GM19463 (cell line): Measurements from ENCODE around the gene UBTD2.
A peak's percentile ranks its signal among the peaks of the same experiment; 100 is the strongest.
"Not testable (repeated sequence)": the region's sequence is repeated elsewhere in the genome, so short reads cannot be mapped to it uniquely, and the experiment has no call there.

Source experiments
- ATAC-seq: cut with Tn5 transposase; IDR thresholded peaks from one replicate; pipeline ENCODE4 v1.9.1; 2021; ENCODE audit warnings: mild to moderate bottlenecking, moderate library complexity; ENCODE audit not compliant: unreplicated experiment

UBTD2 gene

DNA sequence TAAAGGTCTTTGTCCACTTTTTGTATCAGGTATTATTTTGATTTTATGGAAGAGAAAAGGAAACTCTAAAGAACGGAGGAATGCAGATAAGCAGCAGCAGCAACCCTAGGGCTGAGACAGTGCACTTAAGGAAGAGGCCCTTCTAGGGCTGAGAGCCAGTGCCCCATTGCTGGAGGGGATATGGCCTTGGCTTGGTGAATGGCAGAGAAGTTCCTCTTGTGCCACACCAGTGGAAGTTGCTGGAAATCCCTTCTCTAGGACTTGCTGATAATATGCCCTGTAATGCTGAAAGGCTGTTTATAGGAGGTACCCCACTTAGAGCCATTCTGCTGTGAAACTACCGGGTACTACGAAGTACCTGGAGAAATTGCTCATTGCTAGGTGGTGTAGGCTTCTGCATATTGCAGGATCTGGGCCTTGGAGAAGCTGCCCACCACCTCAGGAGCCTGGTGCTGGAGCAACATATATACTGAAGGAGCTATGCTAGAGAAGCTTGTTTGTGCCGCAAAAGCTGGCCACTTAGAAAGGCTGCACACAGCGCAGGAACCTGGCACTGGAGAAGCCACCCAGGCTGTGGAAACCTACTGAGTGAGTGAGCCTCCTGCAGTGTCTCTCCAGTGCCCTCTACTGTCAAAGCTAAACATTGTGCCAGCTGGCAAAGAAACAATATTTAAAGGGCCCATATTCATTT lies 9.6 kb upstream of the UBTD2 start:
- peak; percentile 81 for ATAC-seq

DNA sequence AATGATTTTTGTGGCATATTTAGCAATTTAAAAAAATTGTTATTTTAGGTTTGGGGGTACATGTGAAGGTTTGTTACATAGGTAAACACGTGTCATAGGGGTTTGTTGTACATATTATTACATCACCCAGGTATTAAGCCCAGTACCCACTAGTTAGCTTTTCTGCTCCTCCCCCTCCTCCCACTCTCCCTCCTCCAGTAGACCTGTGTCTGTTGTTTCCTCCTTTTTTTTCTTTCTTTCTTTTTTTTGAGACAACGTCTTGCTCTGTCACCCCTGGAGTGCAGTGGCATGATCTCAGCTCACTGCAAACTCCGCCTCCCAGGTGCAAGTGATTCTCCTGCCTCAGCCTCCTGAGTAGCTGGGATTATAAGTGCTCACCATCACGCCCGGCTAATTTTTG lies 8.3 kb upstream of the UBTD2 start:
- not testable (repeated sequence) for ATAC-seq

DNA sequence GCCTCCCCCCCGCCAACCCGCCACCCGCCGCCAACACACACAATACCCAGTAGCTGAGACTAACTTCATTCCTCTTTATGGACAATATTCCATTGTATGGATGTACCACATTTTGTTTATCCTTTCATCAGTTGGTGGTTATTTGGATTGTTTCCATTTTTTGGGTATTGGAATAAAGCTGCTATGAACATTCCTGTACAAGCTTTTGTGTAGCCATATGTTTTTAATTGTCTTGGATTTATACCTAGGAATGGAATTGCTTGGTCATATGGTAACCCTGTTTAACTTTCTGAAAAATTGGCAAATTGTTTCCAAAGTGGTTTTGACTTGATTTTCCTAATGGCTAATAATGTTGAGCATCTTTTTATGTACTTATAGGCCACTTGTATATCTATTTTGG lies 4.9 kb upstream of the UBTD2 start:
- no peak for ATAC-seq

DNA sequence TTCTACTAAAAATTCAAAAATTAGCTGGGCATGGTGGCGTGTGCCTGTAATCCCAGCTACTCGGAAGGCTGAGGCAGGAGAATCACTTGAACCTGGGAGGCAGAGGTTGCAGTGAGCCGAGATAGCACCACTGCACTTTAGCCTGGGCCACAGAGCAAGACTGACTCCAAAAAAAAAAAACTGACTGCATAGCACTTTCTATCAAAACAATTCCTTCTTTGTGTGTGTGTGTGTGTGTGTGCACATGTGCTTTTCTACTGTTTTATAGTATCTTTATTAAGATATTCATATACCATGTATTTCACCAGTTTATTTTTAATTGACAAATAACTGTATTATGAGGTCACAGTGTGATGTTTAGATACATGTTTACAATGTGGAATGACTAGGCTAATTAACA lies 3.6 kb upstream of the UBTD2 start:
- not testable (repeated sequence) for ATAC-seq

DNA sequence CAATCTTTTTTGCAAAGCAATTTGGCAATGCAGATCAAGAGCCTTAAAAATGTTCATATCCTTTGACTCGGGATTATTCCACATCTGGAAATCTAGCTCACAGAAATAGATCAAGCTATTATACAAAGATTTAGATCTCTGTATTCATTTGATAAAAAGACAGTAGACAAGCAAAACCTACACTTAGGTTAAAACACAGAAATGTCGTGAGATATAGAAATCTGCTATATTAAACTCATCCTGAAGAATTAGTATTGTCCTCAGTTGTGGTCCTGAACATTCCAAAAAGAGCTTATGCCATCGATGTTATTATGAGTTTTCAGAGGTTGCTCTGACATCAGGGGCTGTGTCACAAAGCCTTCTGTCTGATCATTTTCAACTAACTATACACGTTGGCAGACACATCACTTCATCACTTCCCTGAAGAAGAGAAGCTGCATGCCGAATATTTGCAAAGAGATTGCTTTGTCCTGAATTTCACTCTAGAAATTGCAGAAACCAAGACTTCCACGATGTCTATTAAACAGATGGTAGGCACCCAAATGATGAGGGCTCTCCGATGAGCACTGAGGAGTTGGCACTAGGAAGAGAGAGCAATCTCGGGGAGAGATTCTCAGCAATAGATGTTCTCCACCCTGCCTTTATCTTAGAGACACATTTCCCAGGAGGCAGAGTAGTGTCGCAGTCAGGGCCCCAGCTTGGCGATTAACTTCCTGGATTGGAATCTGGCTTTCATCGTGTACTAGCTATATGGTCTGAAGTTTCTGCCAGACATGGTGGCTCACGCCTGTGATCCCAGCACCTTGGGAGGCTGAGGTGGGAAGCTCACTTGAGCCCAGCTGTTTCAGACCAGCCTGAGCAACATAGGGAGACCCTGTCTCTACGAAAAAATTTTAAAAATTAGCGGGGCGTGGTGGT lies 1.9 kb upstream of the UBTD2 start:
- ATAC-seq = no peak

DNA sequence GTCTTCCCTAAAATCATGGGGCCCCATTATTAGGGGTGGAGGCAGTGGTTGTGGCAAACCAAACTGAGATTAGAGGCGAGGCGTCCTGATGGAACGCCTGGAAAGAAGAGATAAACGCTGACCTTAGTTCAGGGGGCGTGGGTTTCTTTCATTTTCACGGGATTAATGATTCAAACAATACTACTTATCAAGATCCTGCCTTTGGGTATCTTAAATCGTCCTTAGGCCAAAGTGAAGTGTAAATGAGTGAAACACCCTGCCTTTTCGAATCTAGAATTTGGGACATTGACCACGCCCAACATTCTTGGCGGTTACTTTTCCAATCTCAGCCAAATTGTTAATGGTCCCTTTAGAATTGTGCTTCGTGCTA lies 1.0 kb upstream of the UBTD2 start:
- ATAC-seq = no peak

DNA sequence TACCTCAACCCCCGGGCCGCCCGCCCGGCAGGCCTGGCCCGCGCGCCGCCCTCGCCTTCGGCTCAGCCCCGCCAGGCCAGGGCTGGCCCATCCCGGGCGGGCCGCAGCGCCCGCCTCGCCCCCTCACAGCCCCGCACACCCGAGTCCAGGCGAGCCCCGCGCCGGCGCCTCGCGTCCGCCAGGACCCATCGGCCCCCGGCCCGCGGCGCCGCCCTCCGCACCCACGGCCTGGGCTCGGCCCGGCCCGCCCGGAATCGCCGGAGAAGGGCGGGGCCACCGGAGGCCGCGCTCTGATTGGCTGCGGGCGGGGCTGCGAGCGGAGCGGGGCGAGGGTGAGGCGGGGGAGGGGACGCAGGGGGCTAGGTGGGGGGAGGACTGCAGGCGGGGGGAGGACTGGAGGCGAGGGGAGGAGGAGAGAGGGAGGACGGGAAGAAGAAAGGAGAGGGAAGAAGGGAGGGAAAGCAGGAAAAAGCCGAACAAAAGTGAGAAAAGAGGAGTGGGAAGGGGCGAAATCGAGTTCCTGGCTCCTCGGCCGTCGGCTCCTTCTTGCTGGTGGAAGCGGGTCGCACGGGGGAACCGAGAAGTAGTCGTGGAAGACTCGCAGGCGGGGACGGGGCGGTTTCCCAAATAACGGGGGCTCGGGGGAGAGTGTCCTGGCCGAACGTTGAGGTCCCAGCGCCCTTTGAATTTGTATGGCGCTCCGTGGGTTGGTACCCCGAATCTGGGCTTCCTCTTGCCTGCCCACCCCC lies 472 bp upstream of the UBTD2 start:
- peak; percentile 84 for ATAC-seq

DNA sequence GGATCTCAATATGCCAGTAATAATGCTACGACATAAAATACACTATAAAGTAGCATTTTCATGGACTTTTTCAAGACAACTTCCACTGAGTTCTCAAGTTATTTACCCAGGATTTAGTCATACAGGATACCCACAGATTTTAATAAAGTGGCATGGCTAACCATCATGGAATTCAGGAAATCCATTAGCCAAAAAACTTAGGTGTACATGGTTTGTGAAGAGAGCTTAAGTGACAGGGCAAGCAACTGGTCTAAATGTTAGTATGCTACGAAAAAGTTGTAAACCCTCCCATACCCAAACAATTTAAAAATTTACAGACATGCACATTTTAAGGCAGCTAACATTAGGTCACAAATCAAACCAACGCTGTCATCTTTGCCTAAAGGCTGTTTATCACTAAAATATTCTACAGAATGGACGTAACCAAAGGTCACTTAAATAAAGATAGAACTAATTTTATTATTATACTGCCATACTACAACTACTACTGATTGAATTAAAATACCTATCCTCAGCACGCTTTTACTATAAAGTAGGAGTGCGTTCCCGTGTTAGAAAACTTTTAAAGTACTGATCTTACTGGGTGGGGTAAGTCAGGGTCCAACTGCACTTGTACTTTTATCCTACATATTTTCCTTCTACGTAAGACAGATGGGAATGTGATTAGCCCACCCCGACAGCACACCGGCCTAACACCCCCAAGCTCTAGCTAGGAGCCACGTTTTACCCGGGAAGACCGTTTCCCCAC lies 1.1 kb downstream of the UBTD2 start:
- ATAC-seq = no peak

DNA sequence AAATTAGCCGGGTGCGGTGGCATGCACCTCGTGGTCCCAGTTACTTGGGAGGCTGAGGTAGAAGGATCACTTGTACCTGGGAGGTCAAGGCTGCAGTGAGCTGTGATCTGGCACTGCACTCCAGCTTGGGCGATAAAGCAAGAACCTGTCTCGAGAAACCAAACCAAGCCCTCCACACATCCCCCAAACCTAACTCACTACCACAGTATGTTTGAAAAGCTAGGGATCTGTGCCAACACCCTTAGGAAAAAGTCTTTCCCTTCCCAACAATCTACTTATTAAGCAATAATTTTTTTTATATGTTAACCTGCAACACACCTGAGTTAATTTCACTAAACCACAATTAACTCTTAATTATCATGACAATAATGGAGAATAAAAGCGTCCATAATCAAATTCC lies 2.2 kb downstream of the UBTD2 start:
- ATAC-seq = no peak

DNA sequence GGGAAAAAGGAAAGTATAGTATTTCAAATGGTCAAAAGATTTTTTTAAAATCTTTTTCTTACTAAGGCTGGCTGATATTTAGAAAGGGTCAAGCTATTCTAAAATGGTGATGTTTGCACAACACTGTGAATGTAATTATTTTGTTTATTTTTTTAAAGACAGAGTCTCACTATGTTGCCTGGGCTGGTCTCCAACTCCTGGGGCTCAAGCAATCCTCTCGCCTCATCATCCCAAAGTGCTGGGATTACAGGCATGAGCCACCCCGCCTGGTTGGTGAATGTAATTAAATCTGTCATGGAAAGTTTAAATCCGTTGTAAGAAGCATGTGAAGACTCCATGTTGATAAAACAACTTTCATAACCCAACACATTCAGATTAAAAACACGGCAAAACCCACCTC lies 2.6 kb downstream of the UBTD2 start:
- no peak for ATAC-seq

DNA sequence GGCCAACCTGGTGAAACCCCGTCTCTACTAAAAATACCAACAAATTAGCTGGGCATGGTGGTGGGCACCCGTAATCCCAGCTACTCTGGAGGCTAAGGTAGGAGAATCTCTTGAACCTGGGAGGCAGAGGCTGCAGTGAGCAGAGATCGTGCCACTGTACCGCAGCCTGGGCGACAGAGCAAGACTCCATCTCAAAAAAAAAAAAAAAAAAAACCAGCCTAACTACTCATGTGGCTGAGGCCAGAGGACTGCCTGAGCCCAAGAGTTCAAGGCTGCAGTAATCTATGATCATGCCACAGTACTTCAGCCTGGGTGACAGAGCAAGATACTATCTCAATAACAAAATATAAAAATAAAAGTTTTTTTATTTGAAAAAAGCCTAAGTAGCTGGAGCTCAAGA lies 3.2 kb downstream of the UBTD2 start:
- no peak for ATAC-seq

DNA sequence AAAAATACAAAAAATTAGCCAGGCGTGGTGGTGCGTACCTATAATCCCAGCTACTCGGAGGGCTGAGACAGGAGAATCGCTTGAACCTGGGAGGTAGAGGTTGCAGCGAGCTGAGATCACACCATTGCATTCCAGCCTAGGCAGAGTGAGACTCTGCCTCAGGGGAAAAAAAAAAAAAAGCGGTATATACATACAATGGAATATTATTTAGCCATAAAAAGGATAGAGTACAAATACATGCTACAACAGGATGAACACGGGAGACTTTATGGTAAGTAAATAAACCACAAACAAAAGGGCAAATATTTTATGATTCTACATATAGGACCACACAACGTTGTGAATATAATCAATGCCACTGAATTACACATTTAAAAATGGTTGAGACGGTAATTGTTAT lies 5.2 kb downstream of the UBTD2 start:
- ATAC-seq = no peak

DNA sequence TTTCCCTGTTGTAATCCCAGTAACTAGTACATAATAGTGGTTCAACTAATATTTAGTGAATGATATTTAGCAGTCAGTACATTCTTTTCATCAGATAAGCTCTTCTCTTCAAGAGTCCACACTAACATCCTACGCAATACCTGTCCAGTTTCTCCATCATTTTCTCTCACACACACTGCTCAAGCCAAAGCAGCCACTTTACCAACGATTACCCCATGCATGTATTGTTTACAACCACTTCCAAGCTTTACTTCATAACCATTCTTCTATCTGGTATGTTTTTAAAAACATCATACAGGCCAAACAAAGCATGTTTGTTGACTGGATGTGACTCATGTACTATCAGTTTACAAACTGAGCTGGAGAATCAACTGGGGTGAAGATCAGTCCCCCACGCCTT lies 7.3 kb downstream of the UBTD2 start:
- no peak for ATAC-seq

DNA sequence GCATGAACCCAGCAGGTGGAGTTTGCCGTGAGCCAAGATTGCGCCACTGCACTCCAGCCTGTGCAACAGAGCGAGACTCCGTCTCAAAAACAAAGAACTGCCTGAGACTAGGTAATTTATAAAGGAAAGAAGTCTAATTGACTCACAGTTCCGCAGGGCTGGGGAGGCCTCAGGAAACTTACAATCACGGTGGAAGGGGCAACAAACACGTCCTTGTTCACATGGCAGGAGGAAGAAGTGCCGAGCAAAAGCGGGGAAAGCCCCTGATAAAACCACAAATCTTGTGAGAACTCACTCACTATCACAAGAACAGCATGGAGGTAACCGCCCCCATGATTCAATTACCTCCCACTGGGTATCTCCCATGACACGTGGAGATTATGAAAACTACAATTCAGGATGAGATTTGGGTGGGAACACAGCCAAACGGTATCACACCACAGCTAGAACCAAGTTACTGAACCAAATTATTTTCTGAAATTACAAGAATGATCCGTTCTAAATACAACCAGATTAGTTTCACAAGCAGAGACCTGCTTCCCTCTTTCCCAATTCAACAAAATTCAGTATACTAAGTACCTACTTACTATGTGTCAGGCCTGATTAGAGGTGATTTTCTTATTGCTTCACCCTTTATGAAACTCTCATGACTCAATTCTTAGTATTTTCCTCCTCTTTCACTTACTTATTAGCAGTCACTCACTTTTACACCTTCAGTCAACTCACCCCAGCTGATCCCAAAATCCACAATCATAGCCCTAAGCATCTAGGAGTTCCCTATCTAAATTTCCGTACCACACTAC lies 8.4 kb downstream of the UBTD2 start:
- ATAC-seq = no peak

DNA sequence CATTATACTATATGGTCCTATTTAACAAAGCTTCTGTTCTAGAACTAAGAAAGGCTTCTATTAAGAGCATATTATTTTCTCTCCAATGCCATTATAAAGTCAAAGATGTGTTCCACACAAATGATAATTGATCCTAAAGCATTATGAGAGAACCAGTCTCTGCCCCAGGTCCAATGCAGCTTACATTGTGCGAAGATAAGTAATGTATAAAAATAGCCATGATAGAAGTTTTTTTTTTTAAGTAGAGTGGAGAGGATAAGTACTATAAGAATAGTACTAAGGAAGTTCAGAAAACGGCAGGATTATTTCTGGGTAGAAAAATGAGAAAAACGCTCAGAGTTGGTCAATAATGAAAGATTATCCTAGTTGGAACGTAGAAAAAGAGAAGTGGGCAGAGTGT lies 15.6 kb downstream of the UBTD2 start:
- no peak for ATAC-seq

DNA sequence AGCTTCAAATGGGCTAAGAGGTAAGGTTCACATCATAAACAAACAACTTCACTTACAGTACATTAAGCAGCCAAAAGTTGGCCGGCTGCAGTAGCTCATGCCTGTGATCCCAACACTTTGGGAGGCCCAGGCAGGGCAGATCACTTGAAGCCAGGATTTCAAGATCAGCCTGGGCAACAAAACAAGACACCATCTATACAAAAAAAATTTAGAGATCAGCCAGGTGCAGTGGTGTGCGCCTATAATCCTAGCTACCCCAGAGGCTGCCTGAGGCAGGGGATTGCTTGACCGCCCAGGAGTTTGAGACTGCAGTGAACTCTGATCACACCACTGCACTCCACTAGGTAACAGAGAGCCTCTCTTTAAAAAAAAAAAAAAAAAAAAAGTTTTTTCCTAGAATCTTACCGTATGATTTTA lies 16.9 kb downstream of the UBTD2 start:
- no peak for ATAC-seq

DNA sequence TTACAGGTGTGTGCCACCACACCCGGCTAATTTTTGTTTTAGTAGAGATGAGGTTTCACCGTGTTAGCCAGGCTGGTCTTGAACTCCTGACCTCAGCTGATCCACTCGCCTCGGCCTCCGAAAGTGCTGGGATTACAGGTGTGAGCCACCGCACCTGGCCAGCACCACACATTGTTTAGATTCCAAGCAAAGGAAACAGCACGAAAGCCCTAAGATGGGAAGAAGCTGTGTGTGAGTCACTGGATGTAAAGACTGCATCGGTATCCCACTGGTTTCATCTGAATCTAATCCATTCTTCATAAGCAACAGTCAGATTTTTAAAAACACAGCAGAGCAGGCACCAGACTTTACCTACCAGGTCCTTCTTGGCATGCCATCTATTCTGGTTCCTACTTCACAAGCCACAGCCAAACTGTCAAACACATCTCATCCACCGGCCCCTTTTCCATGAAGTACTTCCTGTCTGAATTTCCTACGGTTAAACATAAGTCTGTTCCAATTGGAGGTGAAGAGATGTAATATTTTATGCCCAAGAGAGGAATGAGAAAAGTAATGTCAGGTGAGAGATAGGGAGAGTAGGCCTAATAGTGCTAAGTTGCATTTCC lies 17.4 kb downstream of the UBTD2 start:
- ATAC-seq = no peak

DNA sequence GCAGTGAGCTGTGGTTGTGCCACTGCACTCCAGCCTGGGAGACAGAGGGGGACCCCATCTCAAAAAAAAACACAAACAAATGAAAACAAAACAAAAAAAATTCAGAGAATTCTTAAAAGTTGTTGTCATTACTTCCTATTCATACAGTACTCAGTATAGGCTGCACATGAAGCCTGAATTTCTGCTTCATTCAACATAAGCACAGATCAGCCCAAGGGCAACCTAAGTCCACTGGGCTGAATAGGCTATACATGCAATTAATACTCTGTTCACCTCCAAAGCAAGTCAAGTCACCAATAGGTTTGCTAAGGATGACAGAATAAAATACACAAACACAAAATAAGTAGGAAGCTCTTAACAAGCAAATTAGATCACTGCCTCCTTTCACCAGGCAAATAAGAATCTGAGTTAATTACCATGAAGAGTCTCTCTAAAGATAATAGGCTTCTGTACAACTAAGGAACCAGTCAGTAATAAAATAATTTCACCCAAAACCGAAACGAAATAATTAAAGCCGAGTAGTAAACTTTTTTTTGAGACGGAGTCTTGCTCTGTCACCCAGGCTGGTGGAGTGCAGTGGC lies 18.7 kb downstream of the UBTD2 start:
- no peak for ATAC-seq

DNA sequence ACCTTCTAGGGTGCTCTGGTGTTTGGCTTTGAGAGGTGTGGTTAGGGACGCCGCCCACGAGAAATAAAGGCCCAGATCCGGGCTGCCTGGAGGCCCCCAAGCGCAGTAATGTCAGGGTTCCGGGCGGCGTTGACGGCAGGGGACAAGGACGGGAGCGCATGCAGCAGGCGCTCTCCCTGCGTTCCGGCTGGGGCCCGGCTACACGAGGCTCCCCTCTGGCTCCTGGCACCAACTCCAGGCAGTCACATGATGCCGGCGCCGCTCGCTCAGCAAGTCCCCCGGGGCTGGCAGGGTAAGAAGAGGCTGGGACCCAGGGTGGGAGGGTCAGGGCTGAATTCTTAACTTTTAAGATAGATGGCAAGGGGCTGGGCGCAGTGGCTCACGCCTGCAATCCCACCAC lies 28.1 kb downstream of the UBTD2 start:
- ATAC-seq = no peak
